KMS-11 (cell line): Measurements from ENCODE around the gene ARHGEF28.

Experiments used
- H2AFZ ChIP-seq: fragments of 200-600 bp; sonication (generic); 2 replicates; pipeline ENCODE4 v1.6.1; 2016; ENCODE audit warnings: antibody characterized with exemption, mixed run types, low read depth
- H3K27ac ChIP-seq: fragments of 200-600 bp; sonication (generic); 2 replicates; pipeline ENCODE4 v1.6.1; 2016; ENCODE audit warnings: mild to moderate bottlenecking, mixed run types
- H3K27me3 ChIP-seq: fragments of 200-600 bp; sonication (generic); 2 replicates; pipeline ENCODE4 v1.6.1; 2017; ENCODE audit warnings: mild to moderate bottlenecking, low read depth, mixed run types, moderate library complexity; ENCODE audit not compliant: insufficient read depth
- H3K36me3 ChIP-seq: fragments of 200-600 bp; sonication (generic); 2 replicates; pipeline ENCODE4 v1.6.1; 2017; ENCODE audit warnings: mild to moderate bottlenecking, mixed run types; ENCODE audit not compliant: insufficient read depth
- H3K4me1 ChIP-seq: fragments of 200-600 bp; sonication (generic); 2 replicates; pipeline ENCODE4 v1.6.1; 2016; ENCODE audit warnings: mild to moderate bottlenecking, low read depth, mixed run types; ENCODE audit not compliant: poor library complexity, severe bottlenecking
- H3K4me2 ChIP-seq: fragments of 200-600 bp; sonication (generic); 2 replicates; pipeline ENCODE4 v1.7.0; 2016; ENCODE audit warnings: mild to moderate bottlenecking, mixed run types
- H3K4me3 ChIP-seq: fragments of 200-600 bp; sonication (generic); IDR thresholded peaks from 2 replicates; pipeline ENCODE4 v1.6.1; 2017; ENCODE audit warnings: low read depth, low read length, mixed read lengths; ENCODE audit not compliant: insufficient read depth
- H3K79me2 ChIP-seq: fragments of 200-600 bp; sonication (generic); 2 replicates; pipeline ENCODE4 v1.6.1; 2016; ENCODE audit warnings: low read depth, mixed run types; ENCODE audit not compliant: insufficient read depth
- H3K9ac ChIP-seq: fragments of 200-600 bp; sonication (generic); 2 replicates; pipeline ENCODE4 v1.6.1; 2016; ENCODE audit warnings: mild to moderate bottlenecking, mixed run types
- H4K20me1 ChIP-seq: fragments of 200-600 bp; sonication (generic); 2 replicates; pipeline ENCODE4 v1.6.1; 2016; ENCODE audit warnings: mild to moderate bottlenecking, mixed run types; ENCODE audit not compliant: insufficient read depth
- CTCF ChIP-seq: fragments of 200-600 bp; sonication (generic); conservative IDR thresholded peaks from 2 replicates; pipeline ENCODE4 v1.6.1; 2017; ENCODE audit warnings: low read depth, mild to moderate bottlenecking, antibody characterized with exemption, low read length, moderate library complexity, mixed read lengths

The ARHGEF28 gene

GRCh38 chr5:73944581-73944980, 318.6 kb downstream of the ARHGEF28 start:
- Histone ChIP-seq H2AFZ (no peak overlapping the region), H3K9ac (no peak overlapping the region), H3K4me1 (no peaks in the 10 kb centered on the region), H3K27me3 (no peaks in the 10 kb centered on the region), H3K36me3 (no peaks in the 10 kb centered on the region), H3K79me2 (no peaks in the 10 kb centered on the region), H4K20me1 (no peaks in the 10 kb centered on the region), H3K4me2 (no peak overlapping the region), H3K4me3 (no peak overlapping the region), H3K27ac (no peak overlapping the region)
- no peak for TF ChIP-seq CTCF

DNA sequence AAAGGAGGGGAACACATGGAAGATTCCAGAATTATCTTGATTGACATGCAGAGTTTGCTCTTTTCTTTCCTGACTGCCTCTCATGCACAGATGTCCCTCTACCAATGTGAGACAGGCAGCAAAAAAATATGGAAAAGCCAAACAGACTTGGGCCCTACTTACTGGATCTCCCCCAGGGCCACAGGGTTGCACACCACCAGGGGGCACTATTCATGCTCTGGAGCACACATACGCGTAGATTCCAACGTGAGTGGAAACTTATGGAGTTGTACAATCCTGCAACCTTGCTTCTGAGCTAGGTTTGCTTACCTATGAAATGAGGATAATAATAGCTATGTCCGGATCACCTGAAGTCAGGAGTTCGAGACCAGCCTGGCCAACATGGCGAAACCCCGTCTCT, 319.5 kb downstream of the ARHGEF28 start:
- Histone ChIP-seq H3K79me2 (no peaks in the 10 kb centered on the region), H4K20me1 (no peaks in the 10 kb centered on the region), H3K27ac (no peak overlapping the region), H3K4me1 (no peaks in the 10 kb centered on the region), H3K4me3 (no peak overlapping the region), H3K9ac (no peak overlapping the region), H3K4me2 (no peak overlapping the region), H2AFZ (no peak overlapping the region), H3K27me3 (no peaks in the 10 kb centered on the region), H3K36me3 (no peaks in the 10 kb centered on the region)
- peak; percentile 41; the same call in 1 of the 2 replicates for TF ChIP-seq CTCF

- no peaks in the 10 kb centered on the region for H3K27me3 ChIP-seq
- no peak overlapping the region for H2AFZ ChIP-seq
- H3K36me3 ChIP-seq: no peaks in the 10 kb centered on the region
- no peaks in the 10 kb centered on the region for H3K4me1 ChIP-seq
- no peak overlapping the region for H3K27ac ChIP-seq
- H3K9ac ChIP-seq: no peak overlapping the region
- H3K4me2 ChIP-seq: no peak overlapping the region
- no peaks in the 10 kb centered on the region for H3K79me2 ChIP-seq
- no peak overlapping the region for H3K4me3 ChIP-seq
- no peak for TF ChIP-seq CTCF
- H4K20me1 ChIP-seq: no peaks in the 10 kb centered on the region
Measured at GRCh38 chr5:73946278-73946677, 320.3 kb downstream of the ARHGEF28 start.

GRCh38 chr5:73946919-73947602, 321.1 kb downstream of the ARHGEF28 start:
- Histone ChIP-seq H2AFZ (no peak overlapping the region), H3K4me2 (no peak overlapping the region), H3K27ac (no peak overlapping the region), H3K27me3 (no peaks in the 10 kb centered on the region), H3K9ac (no peak overlapping the region), H3K79me2 (no peaks in the 10 kb centered on the region), H3K4me3 (no peak overlapping the region), H3K36me3 (no peaks in the 10 kb centered on the region), H3K4me1 (no peaks in the 10 kb centered on the region), H4K20me1 (no peaks in the 10 kb centered on the region)
- TF ChIP-seq CTCF: no peak
